Mucosa of rectum (tissue), 2 donors: Measurements from ENCODE around the gene OXER1.

Source experiments
- H3K27ac ChIP-seq, 2 donors: one replicate each; pipeline ENCODE4 v1.7.0; 2013; ENCODE audit warnings: inconsistent platforms in 2 of 2, low read depth in 2 of 2, low read length in 2 of 2
- H3K27me3 ChIP-seq, 2 donors: one replicate each; pipeline ENCODE4 v1.7.0; 2013; ENCODE audit warnings: low read length in 2 of 2; ENCODE audit not compliant: control insufficient read depth in 2 of 2, insufficient read depth in 2 of 2
- H3K36me3 ChIP-seq, 2 donors: one replicate each; pipeline ENCODE4 v1.7.0; 2013; ENCODE audit warnings: low read length in 2 of 2; ENCODE audit not compliant: control insufficient read depth in 2 of 2, insufficient read depth in 2 of 2
- H3K4me1 ChIP-seq, 2 donors: one replicate each; pipeline ENCODE4 v1.7.0; 2013; ENCODE audit warnings: low read length in 2 of 2, mild to moderate bottlenecking in 1 of 2; ENCODE audit not compliant: control insufficient read depth in 2 of 2, insufficient read depth in 2 of 2
- H3K4me3 ChIP-seq, 2 donors: one replicate each; pipeline ENCODE4 v1.7.0; 2013; ENCODE audit warnings: low read length in 2 of 2
- H3K9ac ChIP-seq, 2 donors: one replicate each; pipeline ENCODE4 v1.7.0; 2013; ENCODE audit warnings: low read length in 2 of 2, low read depth in 1 of 2, mild to moderate bottlenecking in 1 of 2
- H3K9me3 ChIP-seq, 2 donors: one replicate each; pipeline ENCODE4 v1.7.0; 2013; ENCODE audit warnings: low read length in 2 of 2; ENCODE audit not compliant: control insufficient read depth in 2 of 2
- donor health status: healthy.
- donor health status: Normal muscosa, but diverticular disease.

The OXER1 gene

DNA sequence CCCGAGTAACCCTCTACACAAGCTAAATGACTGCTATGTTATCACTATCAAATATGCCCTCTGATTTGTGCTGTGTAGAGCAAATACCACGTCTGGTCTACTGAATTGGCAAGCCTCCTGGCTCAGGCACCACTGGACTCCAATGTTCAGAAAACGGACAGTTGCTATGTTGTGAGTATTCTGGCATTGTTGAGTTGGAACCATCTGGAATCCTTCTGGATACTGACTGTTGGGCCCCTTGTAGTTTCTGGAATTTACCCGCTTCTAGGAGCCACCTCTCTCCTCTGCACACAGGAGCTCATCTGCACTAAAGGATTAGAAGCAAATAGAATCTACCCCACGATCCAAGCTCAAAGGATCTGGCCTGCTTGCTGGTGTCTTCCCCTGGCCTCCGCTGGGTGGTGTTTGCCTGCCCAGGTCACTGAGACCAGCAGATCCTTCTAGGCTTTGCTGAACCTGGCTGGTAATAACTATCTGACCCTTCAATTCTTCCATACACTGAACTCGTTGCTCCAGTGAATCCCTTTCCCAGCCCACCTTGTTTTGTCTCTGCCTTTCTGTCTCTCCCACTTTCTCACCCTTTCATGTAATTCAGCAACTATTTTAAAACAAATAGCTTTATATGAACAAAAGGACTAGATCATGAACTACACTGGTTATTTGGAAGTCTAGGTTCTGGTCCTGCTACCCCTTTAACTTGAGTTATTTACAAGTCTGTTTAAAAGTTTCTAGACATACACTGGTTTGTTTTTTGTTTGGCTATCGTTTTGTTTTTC, 30.5 kb upstream of the OXER1 start:
- Histone ChIP-seq H3K27ac (peak overlapping the region; percentile 8 to 25), H3K9me3 (no peaks in the 10 kb centered on the region), H3K27me3 (no peaks in the 10 kb centered on the region), H3K4me1 (peaks cover 10 to 16% of the 10 kb centered on the region in 2 donors), H3K36me3 (no peaks in the 10 kb centered on the region), H3K9ac (no peak overlapping the region), H3K4me3 (no peak overlapping the region)

DNA sequence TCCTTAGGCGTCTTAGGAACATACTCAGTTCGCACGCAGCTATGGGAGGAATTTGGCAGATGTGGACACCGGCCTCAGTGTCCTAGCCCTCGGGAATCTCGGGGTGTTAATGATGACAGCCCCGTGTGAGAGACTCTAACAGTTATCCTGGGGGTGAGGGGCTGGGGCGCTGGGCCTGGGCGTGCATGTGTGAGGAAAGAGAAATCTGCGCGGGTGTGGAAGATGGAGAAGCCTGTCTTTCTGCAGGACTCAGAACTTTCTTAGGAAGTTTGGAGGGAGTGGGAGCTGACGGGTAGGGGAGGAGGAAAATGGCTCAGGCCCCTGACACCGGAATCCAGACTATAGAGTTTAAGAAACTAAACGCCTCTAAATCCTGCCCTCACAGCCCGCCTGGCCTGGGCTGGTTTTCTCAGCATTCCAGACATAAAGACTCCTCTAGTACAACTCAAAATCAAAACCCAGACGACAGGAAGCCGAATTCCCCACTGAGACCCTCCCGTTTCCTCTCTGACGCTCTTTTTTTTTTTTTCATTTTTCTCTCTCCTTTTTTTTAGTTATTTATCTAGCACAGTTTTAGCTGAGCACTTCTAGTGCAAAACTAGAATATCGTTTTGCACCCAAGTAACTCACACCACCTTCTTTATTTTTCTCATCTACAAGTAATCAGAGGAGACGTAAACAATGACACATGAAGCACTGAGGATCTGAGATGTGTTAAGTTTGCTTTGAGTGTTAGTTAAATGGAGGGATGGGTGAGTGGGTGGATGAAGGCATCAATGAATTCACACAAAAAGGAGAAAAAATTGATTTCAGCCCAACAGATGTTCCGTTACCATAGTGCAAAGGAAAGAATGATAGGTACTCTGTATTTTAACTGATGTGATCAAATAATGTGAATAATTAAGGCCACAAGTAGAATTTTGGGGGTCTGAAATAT, 29.7 kb upstream of the OXER1 start:
- no peaks in the 10 kb centered on the region for H3K27me3 ChIP-seq
- no peaks in the 10 kb centered on the region for H3K36me3 ChIP-seq
- H3K27ac ChIP-seq, result peak overlapping the region; percentile 82 to 89
- H3K4me1 ChIP-seq, result peaks cover 10 to 16% of the 10 kb centered on the region in 2 donors
- H3K9me3 ChIP-seq, result no peaks in the 10 kb centered on the region
- peak overlapping the region; percentile 65 to 77 for H3K9ac ChIP-seq
- H3K4me3 ChIP-seq, result peak overlapping the region; percentile 70 to 81

DNA sequence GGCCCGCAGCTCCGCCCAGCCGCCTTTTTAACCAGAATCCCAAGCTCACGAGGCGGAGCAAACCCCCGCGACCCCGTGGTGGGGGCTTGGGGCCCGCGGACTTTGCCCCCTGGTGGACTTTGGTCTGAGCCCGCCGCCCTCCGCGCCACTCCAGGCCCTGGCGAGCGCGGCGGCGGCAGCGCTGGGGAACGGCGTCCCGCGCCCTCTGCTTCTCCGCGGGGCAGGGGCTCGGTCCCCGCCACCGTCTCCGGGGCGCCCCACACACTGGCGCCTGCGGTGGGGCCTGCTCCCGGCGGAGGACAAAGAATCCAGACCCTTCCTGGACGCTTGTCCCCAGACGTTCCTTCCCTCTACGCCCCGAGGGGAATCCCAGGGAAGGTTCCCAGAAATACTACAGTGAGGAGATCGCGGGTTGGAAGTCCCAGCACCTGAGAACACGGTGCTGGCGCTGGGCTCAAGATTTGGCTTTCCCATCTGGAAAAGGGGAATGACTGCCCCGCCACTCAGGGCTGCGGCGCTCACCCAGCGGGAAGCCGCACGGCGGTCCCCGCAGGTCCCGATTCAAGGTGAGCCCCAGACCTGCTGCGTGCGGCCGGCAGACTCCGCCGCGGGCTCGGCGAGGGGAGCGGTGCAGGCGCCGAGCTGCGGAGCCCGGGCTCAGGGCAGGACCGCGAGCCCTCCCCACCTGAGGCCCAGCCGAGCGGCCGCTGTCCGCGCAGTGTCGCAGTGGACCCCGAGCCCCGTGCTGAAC, 28.8 kb upstream of the OXER1 start, which contains the start of gene HAAO:
TSS of gene HAAO (minus strand) at position 1 of the 751 bp plus-strand sequence. CDS start 47 bp downstream, outside the sequence.
- Histone ChIP-seq H3K36me3 (no peaks in the 10 kb centered on the region), H3K27ac (peak within 1 kb of the TSS; percentile 82 to 89), H3K9ac (peak within 1 kb of the TSS; percentile 77), H3K9me3 (no peaks in the 10 kb centered on the region), H3K27me3 (no peaks in the 10 kb centered on the region), H3K4me3 (peak within 1 kb of the TSS; percentile 70 to 81), H3K4me1 (peaks cover 15 to 18% of the 10 kb centered on the region in 2 donors)

DNA sequence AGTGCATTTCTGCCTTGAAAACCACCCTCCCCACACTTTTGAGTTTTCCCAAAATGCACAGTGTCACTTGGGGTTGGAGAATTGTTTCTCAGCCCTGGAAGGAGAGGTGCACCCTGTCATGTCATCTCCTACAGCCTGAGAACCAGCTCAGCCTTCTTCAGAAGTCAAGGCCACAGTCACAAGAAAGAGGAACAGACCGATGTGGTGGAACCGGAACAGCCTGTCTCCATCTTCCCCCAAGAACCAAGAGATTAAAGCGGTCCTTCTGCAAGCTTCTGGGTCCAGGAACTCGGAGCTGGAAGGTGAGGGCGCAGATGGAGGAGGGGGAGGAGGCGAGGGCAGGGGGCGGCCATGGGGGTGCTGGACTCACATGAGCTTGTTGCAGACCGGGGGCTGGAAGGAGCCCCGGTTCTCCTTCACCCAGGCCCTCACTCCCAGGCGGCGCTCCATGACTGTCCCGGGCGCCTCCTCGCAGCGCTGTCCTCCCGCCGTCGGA, 28.2 kb upstream of the OXER1 start:
- no peaks in the 10 kb centered on the region for H3K36me3 ChIP-seq
- H3K9ac ChIP-seq, result peak overlapping the region; percentile 77

DNA sequence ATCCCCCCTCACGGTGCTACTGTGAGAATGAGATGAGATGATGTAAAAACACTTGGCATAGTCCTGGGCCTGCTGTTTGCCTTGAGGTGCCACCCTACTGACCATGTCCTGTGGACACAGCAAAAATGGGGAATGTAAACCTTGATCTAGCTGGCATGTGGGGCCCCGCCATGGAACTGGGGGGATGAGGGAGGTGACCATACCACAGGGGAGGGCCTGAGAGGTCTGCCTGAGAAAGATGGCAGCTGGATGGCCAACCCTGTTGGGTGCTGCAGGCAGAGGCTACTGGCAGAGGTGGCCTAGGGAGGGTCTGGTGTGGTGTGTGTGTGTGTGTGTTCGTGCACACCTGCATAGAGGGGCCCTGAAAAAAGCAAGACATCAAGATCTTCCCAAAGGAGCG, 27.7 kb upstream of the OXER1 start:
- Histone ChIP-seq H3K9me3 (no peaks in the 10 kb centered on the region), H3K27me3 (no peaks in the 10 kb centered on the region), H3K4me3 (peak overlapping the region; percentile 70 to 81), H3K27ac (peak overlapping the region; percentile 82 to 89), H3K4me1 (peaks cover 20% of the 10 kb centered on the region in 2 donors), H3K9ac (peak overlapping the region; percentile 77), H3K36me3 (no peaks in the 10 kb centered on the region)

More for the DNA sequence above, 28.2 kb upstream of the OXER1 start:
- Histone ChIP-seq H3K27ac (peak overlapping the region; percentile 82 to 89), H3K27me3 (no peaks in the 10 kb centered on the region), H3K9me3 (no peaks in the 10 kb centered on the region), H3K4me1 (peaks cover 18 to 20% of the 10 kb centered on the region in 2 donors), H3K4me3 (peak overlapping the region; percentile 70 to 81)

DNA sequence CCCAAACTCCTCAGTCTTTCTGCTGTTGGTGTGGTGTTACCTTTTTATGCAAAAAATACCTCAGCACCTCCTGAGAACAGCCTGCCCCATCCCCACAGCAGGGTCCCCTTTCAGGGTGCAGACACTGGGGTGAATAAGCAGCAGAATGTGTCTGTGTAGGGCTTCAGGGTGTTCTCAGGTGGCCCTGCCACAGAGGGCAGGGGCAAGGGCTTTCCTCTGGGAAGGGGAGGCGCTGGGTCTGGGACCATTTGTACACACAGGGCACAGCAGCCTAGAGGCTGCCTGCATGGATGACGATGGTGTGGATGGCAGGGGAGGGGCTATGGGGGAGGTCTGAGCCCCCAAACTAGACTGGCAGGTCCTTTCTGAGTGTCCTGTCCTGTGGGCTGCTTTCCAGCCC, 25.8 kb upstream of the OXER1 start:
- no peaks in the 10 kb centered on the region for H3K27me3 ChIP-seq
- no peak overlapping the region for H3K27ac ChIP-seq
- no peaks in the 10 kb centered on the region for H3K9me3 ChIP-seq
- no peak overlapping the region for H3K9ac ChIP-seq
- H3K4me1 ChIP-seq, result peaks cover 20% of the 10 kb centered on the region in 2 donors
- no peaks in the 10 kb centered on the region for H3K36me3 ChIP-seq
- no peak overlapping the region for H3K4me3 ChIP-seq

DNA sequence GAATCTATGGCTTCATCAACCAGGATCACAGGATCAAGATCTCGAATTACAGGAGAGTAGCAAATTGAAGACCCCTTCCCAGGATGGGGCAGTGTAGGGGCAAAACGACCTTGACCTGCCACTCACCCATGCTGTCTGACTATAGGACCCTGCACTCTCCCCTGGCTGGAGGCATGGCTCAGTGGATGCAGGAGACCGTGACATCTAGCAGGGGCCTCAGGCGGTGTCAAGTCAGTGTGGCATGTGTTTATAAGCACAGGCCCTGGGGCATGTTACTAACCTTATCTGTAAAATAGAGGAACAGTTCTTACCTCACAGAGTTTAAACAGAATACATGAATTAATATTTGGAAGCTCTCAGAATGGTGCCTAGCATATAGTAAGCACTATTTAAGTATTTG, 24.9 kb upstream of the OXER1 start:
- H3K9me3 ChIP-seq, result no peaks in the 10 kb centered on the region
- no peak overlapping the region for H3K4me3 ChIP-seq
- H3K4me1 ChIP-seq, result peaks cover 20% of the 10 kb centered on the region in 2 donors
- no peak overlapping the region for H3K9ac ChIP-seq
- H3K27me3 ChIP-seq, result no peaks in the 10 kb centered on the region
- H3K27ac ChIP-seq, result no peak overlapping the region
- H3K36me3 ChIP-seq, result no peaks in the 10 kb centered on the region

DNA sequence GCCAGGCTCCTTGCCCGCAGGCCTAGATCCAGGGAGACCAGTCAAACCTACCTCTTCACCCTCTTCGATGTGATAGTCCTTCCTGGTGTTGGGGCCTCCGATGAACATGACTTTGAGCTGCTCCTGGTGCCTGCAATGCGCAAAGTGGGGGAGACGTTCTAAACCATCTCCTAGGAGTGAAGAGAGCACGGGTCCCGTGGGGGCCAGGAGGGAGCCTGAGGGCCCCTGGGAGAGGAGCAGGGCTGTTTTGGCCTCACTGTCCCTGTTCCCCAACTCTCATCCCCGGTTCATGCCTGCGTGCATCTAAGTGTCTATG, 24.5 kb upstream of the OXER1 start:
- Histone ChIP-seq H3K27me3 (no peaks in the 10 kb centered on the region), H3K4me1 (peaks cover 18 to 20% of the 10 kb centered on the region in 2 donors), H3K9me3 (no peaks in the 10 kb centered on the region), H3K4me3 (no peak overlapping the region), H3K27ac (no peak overlapping the region), H3K9ac (no peak overlapping the region), H3K36me3 (no peaks in the 10 kb centered on the region)

DNA sequence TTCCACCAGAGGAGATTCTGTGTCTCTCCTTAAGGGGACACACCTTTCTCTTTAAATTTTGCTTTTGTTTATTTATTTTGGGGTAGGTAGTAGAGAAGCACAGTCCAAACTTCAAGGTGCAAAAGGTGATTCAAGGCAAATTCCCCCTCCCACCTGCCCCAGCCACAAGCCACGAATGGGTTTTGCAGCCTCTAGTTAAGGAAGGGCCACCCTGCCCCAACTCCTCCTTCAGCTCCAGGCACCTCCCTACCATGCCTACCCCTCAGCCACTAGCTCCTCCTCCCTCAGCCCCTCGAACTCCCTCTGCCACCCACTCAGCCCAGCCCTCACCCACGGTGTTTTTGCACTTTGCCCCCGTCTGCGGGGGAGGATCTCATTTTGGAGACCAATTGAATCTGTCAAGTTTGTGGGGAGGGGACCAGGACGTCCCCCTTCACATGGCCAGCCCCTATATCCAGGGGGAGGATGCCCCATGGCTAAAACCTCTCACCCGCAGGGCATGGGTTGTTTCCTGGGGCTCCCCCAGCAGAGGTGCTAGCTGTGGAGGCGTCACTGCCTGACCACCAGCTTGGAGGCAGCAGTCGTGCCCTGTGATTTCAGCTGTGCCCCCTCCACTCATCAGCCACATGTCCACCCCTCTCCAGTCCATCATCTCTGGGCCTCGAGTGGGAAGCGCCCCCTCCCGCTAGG, 24.0 kb upstream of the OXER1 start:
- no peaks in the 10 kb centered on the region for H3K9me3 ChIP-seq
- H3K36me3 ChIP-seq, result peaks cover 0 to 3% of the 10 kb centered on the region in 2 donors
- H3K9ac ChIP-seq, result no peak overlapping the region
- H3K4me3 ChIP-seq, result no peak overlapping the region
- peaks cover 15 to 16% of the 10 kb centered on the region in 2 donors for H3K4me1 ChIP-seq
- H3K27ac ChIP-seq, result no peak overlapping the region
- no peaks in the 10 kb centered on the region for H3K27me3 ChIP-seq
